Measurements from ENCODE around the gene PRCP.
"Not testable (repeated sequence)": the region's sequence is repeated elsewhere in the genome, so short reads cannot be mapped to it uniquely, and the experiment has no call there.

The PRCP gene

GRCh38 chr11:82855616-82856015, 44.6 kb downstream of the PRCP start:
- no peak overlapping the region for H3K4me3 ChIP-seq (ENCODE audit: control insufficient read depth, low read depth, low read length)
- TF ChIP-seq CTCF (IDR thresholded peaks at IDR 0.05; ENCODE audit: control insufficient read depth, insufficient read depth, low read depth, low read length, missing control alignments), result no peak
- peak; percentile 27 for DNase-seq (ENCODE audit: low read depth)

GRCh38 chr11:82854916-82855315, 45.3 kb downstream of the PRCP start:
- H3K4me3 ChIP-seq (ENCODE audit: control insufficient read depth, low read depth, low read length); DNase-seq (ENCODE audit: low read depth): not testable (repeated sequence)

GRCh38 chr11:82854242-82854641, 46.0 kb downstream of the PRCP start:
- H3K4me3 ChIP-seq (ENCODE audit: control insufficient read depth, low read depth, low read length), result no peak overlapping the region
- DNase-seq (ENCODE audit: low read depth), result no peak
- no peak for TF ChIP-seq CTCF (IDR thresholded peaks at IDR 0.05; ENCODE audit: control insufficient read depth, insufficient read depth, low read depth, low read length, missing control alignments)

- H3K4me3 ChIP-seq (ENCODE audit: control insufficient read depth, low read depth, low read length), result no peak overlapping the region
- no peak for DNase-seq (ENCODE audit: low read depth)
- TF ChIP-seq CTCF (IDR thresholded peaks at IDR 0.05; ENCODE audit: control insufficient read depth, insufficient read depth, low read depth, low read length, missing control alignments), result no peak
Observed at GRCh38 chr11:82848829-82849228, 51.4 kb downstream of the PRCP start.

GRCh38 chr11:82845356-82846353, 54.6 kb downstream of the PRCP start:
- DNase-seq (ENCODE audit: low read depth), result no peak
- no peak for TF ChIP-seq CTCF (IDR thresholded peaks at IDR 0.05; ENCODE audit: control insufficient read depth, insufficient read depth, low read depth, low read length, missing control alignments)
- no peak overlapping the region for H3K4me3 ChIP-seq (ENCODE audit: control insufficient read depth, low read depth, low read length)

GRCh38 chr11:82843057-82843795, 57.0 kb downstream of the PRCP start:
- no peak for DNase-seq (ENCODE audit: low read depth)
- H3K4me3 ChIP-seq (ENCODE audit: control insufficient read depth, low read depth, low read length), result no peak overlapping the region
- no peak for TF ChIP-seq CTCF (IDR thresholded peaks at IDR 0.05; ENCODE audit: control insufficient read depth, insufficient read depth, low read depth, low read length, missing control alignments)

GRCh38 chr11:82842019-82842418, 58.2 kb downstream of the PRCP start:
- H3K4me3 ChIP-seq (ENCODE audit: control insufficient read depth, low read depth, low read length), result no peak overlapping the region
- TF ChIP-seq CTCF (IDR thresholded peaks at IDR 0.05; ENCODE audit: control insufficient read depth, insufficient read depth, low read depth, low read length, missing control alignments), result no peak
- no peak for DNase-seq (ENCODE audit: low read depth)

Measured in AG09309 (cell line).